Heart right ventricle (tissue), 16 donors: Measurements from ENCODE around the gene KRTAP12-2. TPM values are rescaled to one million over a fixed set of nuclear protein-coding genes. Genes with fewer than 3 reads are reported as not detected.

Experiments
- ATAC-seq, 8 donors: fragments of 200-7000 bp; cut with Tn5 transposase; one replicate each; pipeline ENCODE4 v1.9.1; 2020; ENCODE audit warnings: mild to moderate bottlenecking in 8 of 8, moderate library complexity in 8 of 8, moderate number of reproducible peaks in 1 of 8
- DNase-seq, 2 donors: peaks; one replicate each; pipeline ENCODE4 v3.0.0-alpha.2; 2020
- H3K27ac ChIP-seq, 10 donors: fragments of 200-600 bp; sonication (generic) in 2 of 10; one replicate each; pipeline versions ENCODE4 v1.5.0 to v1.8.0; 2020 to 2022; ENCODE audit warnings: mild to moderate bottlenecking in 3 of 10
- H3K27me3 ChIP-seq, 7 donors: fragments of 200-600 bp; one replicate each; pipeline ENCODE4 v1.8.0; 2021 to 2022; ENCODE audit warnings: mild to moderate bottlenecking in 2 of 7
- H3K36me3 ChIP-seq, 9 donors: fragments of 200-600 bp; sonication (generic) in 1 of 9; one replicate each; pipeline versions ENCODE4 v1.5.0 to v1.8.0; 2020 to 2022; ENCODE audit warnings: mild to moderate bottlenecking in 2 of 9
- H3K4me1 ChIP-seq, 9 donors: fragments of 200-600 bp; sonication (generic) in 1 of 9; one replicate each; pipeline versions ENCODE4 v1.5.0 to v1.8.0; 2020 to 2022; ENCODE audit warnings: mild to moderate bottlenecking in 4 of 9
- H3K4me3 ChIP-seq, 10 donors: fragments of 200-600 bp; sonication (generic) in 2 of 10; one replicate each; pipeline versions ENCODE4 v1.5.0 to v1.8.0; 2020 to 2022; ENCODE audit warnings: mild to moderate bottlenecking in 7 of 10, moderate library complexity in 2 of 10
- H3K9me3 ChIP-seq, 11 donors: fragments of 200-600 bp in 10 of 11; sonication (generic) in 2 of 11; one replicate each; pipeline versions ENCODE4 v1.5.0 to v1.8.0; 2013 to 2022; ENCODE audit warnings: mild to moderate bottlenecking in 2 of 11, control low read depth in 1 of 11, moderate library complexity in 1 of 11
- CTCF ChIP-seq, 9 donors: fragments of 200-600 bp; sonication (generic) in 2 of 9; IDR thresholded peaks; one replicate each; pipeline versions ENCODE4 v1.5.0 to v1.8.0; 2021 to 2022; ENCODE audit warnings: antibody characterized with exemption in 9 of 9, mild to moderate bottlenecking in 5 of 9, moderate library complexity in 1 of 9
- WGBS, 2 donors: extraction: QIAGEN DNeasy Blood & Tissue Kit; methylation state at CpG; one replicate each; pipeline ENCODE4 v1.1.7; 2013; ENCODE audit warnings: inconsistent platforms in 1 of 2; 5-methylcytosine and 5-hydroxymethylcytosine counted together
- intact Hi-C, 10 donors: fragments of 100-400 bp; cut with DNase I; formaldehyde crosslinking; loops; one replicate each; pipeline versions ENCODE4 v1.11.1 to v1.14.2; 2022
- polyA plus RNA-seq, 2 donors: library from polyadenylated mRNA; stranded (reverse); fragments of 200-250 nt; gene quantifications; one replicate each; pipeline ENCODE4 v1.2.3, GENCODE V29; 2013
- total RNA-seq, 10 donors: library from RNA; stranded (reverse); fragmentation: NEBNext Ultra II Directional in 3 of 10; extraction: Animal tissue kit (Norgen Biotek cat#: 25700) in 3 of 10; gene quantifications; one replicate each; pipeline versions ENCODE4 v1.2.1 to v1.2.4, GENCODE V29; 2021 to 2023
- donor health status: Arrhythmogenic right ventricular cardiomyopathy.
- donor health status: ischemic (EF 13 %, LVEDD 7.1; RV severe dilation, severe dysfunction).
- donor health status: healthy with polysubstance abuse.
- donor health status: DM: no; HTN: yes; CAD: no.
- donor health status: DM: no; HTN: no; CAD: no.
- donor health status: ischemic (EF 25% LVEDD 6.9; RV normal size, moderate dysfunction).
- donor health status: ischemic (EF 25% LVEDD 5.7; RV mildly dilated, moderate dysfunction).
- donor health status: healthy.
- donor health status: DM: yes; HTN: yes; CAD: no.
- donor health status: Ischemic cardiomyopathy.
- donor health status: ischemic (EF 35%, LVEDD 5.7; RV mildly dilated, moderate dysfunction).
- donor health status: nonischemic (EF 11% LVEDD 7.7; RV severe dilation, severe dysfunction).
- donor health status: DM: yes; HTN: yes; CAD: no.
- donor health status: PGD.
- donor health status: ischemic (EF 29% LVEDD 5.4; RV normal size, mild dysfunction).
- donor health status: nonischemic (EF 23%, LVEDD 6.1; RV moderate dilation, normal function).

KRTAP12-2 gene
- total and polyA plus RNA-seq, 12 donors: not detected

- WGBS, 2 donors: 1 to 4% methylated on average over 43 to 46 of the region's 46 CpGs
- no peak for ATAC-seq
- H3K27me3 ChIP-seq: peaks cover 0 to 96% (median 91%) of the 10 kb centered on the region in 7 donors
Measured at GRCh38 chr21:44706706-44707581, 40.2 kb upstream of the KRTAP12-2 start.

GRCh38 chr21:44706026-44706705 lies 39.4 kb upstream of the KRTAP12-2 start:
- Histone ChIP-seq H3K36me3 (no peaks in the 10 kb centered on the region), H3K27ac (no peak overlapping the region), H3K9me3 (no peaks in the 10 kb centered on the region), H3K27me3 (peaks cover 0 to 96% (median 91%) of the 10 kb centered on the region in 7 donors), H3K4me3 (no peak overlapping the region), H3K4me1 (peaks cover 0 to 32% (median 14%) of the 10 kb centered on the region in 9 donors)
- no peak for ATAC-seq
- 3 to 5% methylated on average over 51 to 54 of the region's 54 CpGs for WGBS, 2 donors
- TF ChIP-seq CTCF (IDR thresholded peaks at IDR 0.05): no peak
- intact Hi-C loops: no loop called here
- DNase-seq: no peak

More at GRCh38 chr21:44706706-44707581, 40.2 kb upstream of the KRTAP12-2 start:
- peaks cover 0 to 39% (median 17%) of the 10 kb centered on the region in 9 donors for H3K4me1 ChIP-seq
- no peak for DNase-seq
- H3K9me3 ChIP-seq: no peaks in the 10 kb centered on the region
- no peak overlapping the region for H3K27ac ChIP-seq
- no peak for TF ChIP-seq CTCF (IDR thresholded peaks at IDR 0.05)
- H3K4me3 ChIP-seq: no peak overlapping the region
- intact Hi-C loops: no loop called here
- H3K36me3 ChIP-seq: no peaks in the 10 kb centered on the region

GRCh38 chr21:44704636-44705001 lies 37.9 kb upstream of the KRTAP12-2 start:
- intact Hi-C loops: no loop called here
- peaks cover 0 to 96% (median 91%) of the 10 kb centered on the region in 7 donors for H3K27me3 ChIP-seq
- DNase-seq: no peak

More at GRCh38 chr21:44704636-44705001, 37.9 kb upstream of the KRTAP12-2 start:
- H3K36me3 ChIP-seq: no peaks in the 10 kb centered on the region
- no peak overlapping the region for H3K27ac ChIP-seq
- no peaks in the 10 kb centered on the region for H3K9me3 ChIP-seq
- WGBS, 2 donors: 12 to 13% methylated on average over 13 of the region's 13 CpGs
- H3K4me1 ChIP-seq: peaks cover 0 to 17% (median 6%) of the 10 kb centered on the region in 9 donors
- no peak for ATAC-seq
- no peak for TF ChIP-seq CTCF (IDR thresholded peaks at IDR 0.05)
- no peak overlapping the region for H3K4me3 ChIP-seq
